BLaER1 treated with 17β-estradiol and CSF1 and Interleukin-3, amounts not matched to agents 10 nM and 100 nM (cell line): ENCODE results near the gene TUBB4A.

Experiments used
- H3K27ac ChIP-seq, 11 experiments: shearing (Covaris generic); formaldehyde crosslinking; 2 replicates each; pipeline ENCODE4 v1.8.1; 2022
- H3K27me3 ChIP-seq, 11 experiments: shearing (Covaris generic); formaldehyde crosslinking; 2 replicates each; pipeline ENCODE4 v1.8.1; 2022
- H3K36me3 ChIP-seq, 11 experiments: shearing (Covaris generic); formaldehyde crosslinking; 2 replicates each; pipeline ENCODE4 v1.8.1; 2022
- H3K4me1 ChIP-seq, 10 experiments: shearing (Covaris generic); formaldehyde crosslinking; 2 replicates each; pipeline ENCODE4 v1.8.1; 2022
- H3K4me2 ChIP-seq, 11 experiments: shearing (Covaris generic); formaldehyde crosslinking; 2 replicates each; pipeline ENCODE4 v1.8.1; 2022
- H3K4me3 ChIP-seq, 10 experiments: shearing (Covaris generic); formaldehyde crosslinking; 2 replicates each; pipeline ENCODE4 v1.8.1; 2022
- H3K9ac ChIP-seq, 11 experiments: shearing (Covaris generic); formaldehyde crosslinking; 2 replicates each; pipeline ENCODE4 v1.8.1; 2022
- H3K9me3 ChIP-seq, 11 experiments: shearing (Covaris generic); formaldehyde crosslinking; replicated peaks in 1 of 11; 2 replicates each; pipeline ENCODE4 v1.8.1; 2022
- H4K20me1 ChIP-seq, 11 experiments: shearing (Covaris generic); formaldehyde crosslinking; 2 replicates each; pipeline ENCODE4 v1.8.1; 2022
- Cebpa-rat ChIP-seq, 11 experiments: shearing (Covaris generic); IDR thresholded peaks; 2 replicates each; pipeline ENCODE4 v1.8.1; 2022

The TUBB4A gene

GRCh38 chr19:6503407-6504201 lies 1.5 kb upstream of the TUBB4A start:
- H3K4me1 ChIP-seq, result peaks cover 29 to 56% (median 47%) of the 10 kb centered on the region in 10 experiments
- peaks cover 0 to 7% (median 0%) of the 10 kb centered on the region in 11 experiments; a peak in 2 of 22 replicates for H4K20me1 ChIP-seq
- no peak for TF ChIP-seq Cebpa-rat (IDR thresholded peaks at IDR 0.05)
- no peak overlapping the region for H3K4me3 ChIP-seq
- H3K4me2 ChIP-seq, result peak overlapping the region in 9 of 11 experiments; percentile 90 to 99 (median 96); a peak in 14 of 22 replicates
- H3K27ac ChIP-seq, result peak overlapping the region in 1 of 11 experiments; percentile 70; a peak in 1 of 22 replicates
- no peaks in the 10 kb centered on the region for H3K9me3 ChIP-seq
- H3K36me3 ChIP-seq, result peaks cover 0 to 6% (median 0%) of the 10 kb centered on the region in 11 experiments; a peak in 3 of 22 replicates
- H3K9ac ChIP-seq, result 0 out of 22 replicates have a peak overlapping the region, but pooled peaks of 1 of the 11 experiments have one; percentile 85
- no peaks in the 10 kb centered on the region for H3K27me3 ChIP-seq

GRCh38 chr19:6500837-6501739 lies 1.0 kb downstream of the TUBB4A start:
- no peak for TF ChIP-seq Cebpa-rat (IDR thresholded peaks at IDR 0.05)
- Histone ChIP-seq H3K9me3 (no peaks in the 10 kb centered on the region), H3K27me3 (no peaks in the 10 kb centered on the region), H3K4me3 (peak overlapping the region; percentile 76 to 89 (median 83)), H4K20me1 (peaks cover 0 to 7% (median 0%) of the 10 kb centered on the region in 11 experiments; a peak in 2 of 22 replicates), H3K4me2 (peak overlapping the region; percentile 90 to 99 (median 96)), H3K36me3 (peaks cover 0 to 12% (median 1%) of the 10 kb centered on the region in 11 experiments; a peak in 12 of 22 replicates), H3K4me1 (peaks cover 35 to 61% (median 52%) of the 10 kb centered on the region in 10 experiments), H3K27ac (peak overlapping the region in 8 of 11 experiments; percentile 68 to 76 (median 73); a peak in 15 of 22 replicates), H3K9ac (peak overlapping the region; percentile 71 to 85 (median 80))

- H3K4me1 ChIP-seq, result peaks cover 30 to 56% (median 47%) of the 10 kb centered on the region in 10 experiments
- H4K20me1 ChIP-seq, result peaks cover 0 to 7% (median 0%) of the 10 kb centered on the region in 11 experiments; a peak in 2 of 22 replicates
- H3K36me3 ChIP-seq, result peaks cover 13 to 31% (median 19%) of the 10 kb centered on the region in 11 experiments; a peak in 17 of 22 replicates
- H3K27ac ChIP-seq, result peak overlapping the region in 6 of 11 experiments; percentile 9 to 69 (median 41); a peak in 9 of 22 replicates
- H3K9ac ChIP-seq, result peak overlapping the region in 3 of 11 experiments; percentile 22 to 47 (median 33); a peak in 3 of 22 replicates
- H3K4me3 ChIP-seq, result no peak overlapping the region
- no peaks in the 10 kb centered on the region for H3K27me3 ChIP-seq
- TF ChIP-seq Cebpa-rat (IDR thresholded peaks at IDR 0.05), result 0 out of 22 replicates have a peak, but pooled peaks of 1 of the 11 experiments have one; percentile 7
- no peaks in the 10 kb centered on the region for H3K9me3 ChIP-seq
- H3K4me2 ChIP-seq, result peak overlapping the region; percentile 0 to 97 (median 44); a peak in 13 of 22 replicates
Measured at GRCh38 chr19:6499052-6499790, 2.9 kb downstream of the TUBB4A start.

GRCh38 chr19:6498294-6499036 lies 3.6 kb downstream of the TUBB4A start:
- TF ChIP-seq Cebpa-rat (IDR thresholded peaks at IDR 0.05), result 0 out of 22 replicates have a peak, but pooled peaks of 3 of the 11 experiments have one; percentile 18 to 20 (median 19)
- H3K4me2 ChIP-seq, result peak overlapping the region; percentile 0 to 97 (median 44); a peak in 13 of 22 replicates
- no peaks in the 10 kb centered on the region for H3K27me3 ChIP-seq

GRCh38 chr19:6495947-6496346 lies 6.2 kb downstream of the TUBB4A start:
- Histone ChIP-seq H3K4me3 (no peak overlapping the region), H3K9me3 (peaks cover 7 to 16% (median 11%) of the 10 kb centered on the region in 11 experiments; a peak in 17 of 22 replicates), H3K9ac (no peak overlapping the region), H3K4me1 (peaks cover 7 to 31% (median 25%) of the 10 kb centered on the region in 10 experiments), H3K36me3 (peaks cover 13 to 35% (median 22%) of the 10 kb centered on the region in 11 experiments; a peak in 17 of 22 replicates), H3K4me2 (no peak overlapping the region), H3K27me3 (no peaks in the 10 kb centered on the region), H3K27ac (no peak overlapping the region), H4K20me1 (peaks cover 0 to 1% (median 0%) of the 10 kb centered on the region in 11 experiments; a peak in 2 of 22 replicates)
- no peak for TF ChIP-seq Cebpa-rat (IDR thresholded peaks at IDR 0.05)

More at GRCh38 chr19:6498294-6499036, 3.6 kb downstream of the TUBB4A start:
- no peak overlapping the region for H3K4me3 ChIP-seq
- H4K20me1 ChIP-seq, result peaks cover 0 to 7% (median 0%) of the 10 kb centered on the region in 11 experiments; a peak in 2 of 22 replicates
- peak overlapping the region in 4 of 11 experiments; percentile 8 to 47 (median 30); a peak in 3 of 22 replicates for H3K9ac ChIP-seq
- H3K27ac ChIP-seq, result peak overlapping the region in 7 of 11 experiments; percentile 8 to 69 (median 40); a peak in 9 of 22 replicates
- H3K9me3 ChIP-seq, result no peaks in the 10 kb centered on the region
- peaks cover 13 to 35% (median 22%) of the 10 kb centered on the region in 11 experiments; a peak in 17 of 22 replicates for H3K36me3 ChIP-seq
- H3K4me1 ChIP-seq, result peaks cover 25 to 50% (median 43%) of the 10 kb centered on the region in 10 experiments

GRCh38 chr19:6494438-6495036 lies 7.6 kb downstream of the TUBB4A start:
- peaks cover 13 to 35% (median 22%) of the 10 kb centered on the region in 11 experiments; a peak in 17 of 22 replicates for H3K36me3 ChIP-seq
- no peak overlapping the region for H3K9ac ChIP-seq
- H3K4me2 ChIP-seq, result no peak overlapping the region
- H4K20me1 ChIP-seq, result no peaks in the 10 kb centered on the region
- H3K27me3 ChIP-seq, result no peaks in the 10 kb centered on the region
- peaks cover 0 to 24% (median 19%) of the 10 kb centered on the region in 10 experiments; a peak in 17 of 20 replicates for H3K4me1 ChIP-seq
- no peak overlapping the region for H3K27ac ChIP-seq
- peaks cover 7 to 18% (median 11%) of the 10 kb centered on the region in 11 experiments; a peak in 17 of 22 replicates for H3K9me3 ChIP-seq
- TF ChIP-seq Cebpa-rat (IDR thresholded peaks at IDR 0.05), result no peak
- H3K4me3 ChIP-seq, result no peak overlapping the region
